GM19025 (cell line): Measurements from ENCODE around the gene DRAM1.

Source experiments
- ATAC-seq: cut with Tn5 transposase; IDR thresholded peaks from one replicate; pipeline ENCODE4 v1.9.1; 2021; ENCODE audit warnings: mild to moderate bottlenecking, low read depth, moderate library complexity; ENCODE audit not compliant: unreplicated experiment

The DRAM1 gene

DNA sequence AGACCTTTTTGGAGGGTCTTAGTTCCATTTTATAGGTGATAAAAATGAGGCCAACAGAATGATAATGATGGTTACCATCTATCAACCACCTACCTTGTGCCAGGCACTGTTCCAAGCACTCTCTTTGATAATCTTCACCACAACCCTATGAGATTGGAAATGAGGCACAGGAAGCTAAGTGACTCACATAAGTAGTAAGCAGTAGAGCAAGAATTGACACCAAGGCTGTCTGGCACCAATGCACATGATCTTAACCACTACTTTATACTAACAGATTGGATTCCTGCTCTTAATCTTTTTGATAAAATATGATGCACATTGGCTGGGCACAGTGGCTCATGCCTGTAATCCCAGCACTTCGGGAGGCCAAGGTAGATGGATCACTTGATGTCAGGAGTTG is 91.4 kb downstream of the DRAM1 start:
- ATAC-seq: no peak
